ACHN (cell line): Measurements from ENCODE around the gene OR2A2.

Source experiments
- DNase-seq: peaks from one replicate; pipeline ENCODE4 v3.0.0-alpha.2; 2015
- in situ Hi-C: cut with HindIII; loops from 2 replicates; pipeline ENCODE4 v1.10.0; 2017; ENCODE audit warnings: low sequenced_read_pairs, low pct_ligation_motif_present, low pct_unique_long_range_greater_than_20kb

Gene OR2A2

GRCh38 chr7:144132262-144132661 is 22.9 kb downstream of the OR2A2 start:
- in situ Hi-C loops, result no loop called here
- no peak for DNase-seq

- DNase-seq, result no peak
- in situ Hi-C loops, result no loop called here
Measured at GRCh38 chr7:144133307-144133706, 23.9 kb downstream of the OR2A2 start.

GRCh38 chr7:144134116-144134515 is 24.7 kb downstream of the OR2A2 start:
- no peak for DNase-seq
- in situ Hi-C loops, result no loop called here

GRCh38 chr7:144137501-144137900 is 28.1 kb downstream of the OR2A2 start:
- in situ Hi-C loops, result no loop called here
- no peak for DNase-seq

- DNase-seq, result no peak
- in situ Hi-C loops, result no loop called here
Measured at GRCh38 chr7:144142187-144142586, 32.8 kb downstream of the OR2A2 start.

- in situ Hi-C loops, result no loop called here
- peak; percentile 20 for DNase-seq
Measured at GRCh38 chr7:144144426-144144825, 35.0 kb downstream of the OR2A2 start.

- in situ Hi-C loops, result no loop called here
- no peak for DNase-seq
Measured at GRCh38 chr7:144148224-144148827, 38.9 kb downstream of the OR2A2 start.

GRCh38 chr7:144158861-144159260 is 49.5 kb downstream of the OR2A2 start:
- in situ Hi-C loops, result no loop called here

More at GRCh38 chr7:144158861-144159260, 49.5 kb downstream of the OR2A2 start:
- no peak for DNase-seq
